Measurements from ENCODE around the gene RIPOR2. TPM values are rescaled to one million over a fixed set of nuclear protein-coding genes. Genes with fewer than 3 reads are reported as not detected.

Gene RIPOR2
- total RNA-seq, 2 experiments from 2014 or later: 18.0 to 28.9 TPM

- Histone ChIP-seq H4K20me1 (ENCODE audit: insufficient read depth, low read length) (no peaks in the 10 kb centered on the region), H3K27ac (ENCODE audit: low read depth, low read length, poor library complexity, severe bottlenecking) (no peak overlapping the region), H3K4me1 (ENCODE audit: insufficient read depth, low read length, poor library complexity, severe bottlenecking) (peaks cover 18% of the 10 kb centered on the region), H3K4me3 (ENCODE audit: low read depth, low read length, poor library complexity, severe bottlenecking) (no peak overlapping the region), H3K9me3 (ENCODE audit: low read length) (peaks cover 21% of the 10 kb centered on the region), H2AFZ (ENCODE audit: low read length) (no peak overlapping the region), H3K79me2 (ENCODE audit: insufficient read depth, low read depth, low read length) (peaks cover 5% of the 10 kb centered on the region; the same call in 1 of the 2 replicates), H3K36me3 (ENCODE audit: insufficient read depth, low read length) (peaks cover 93% of the 10 kb centered on the region), H3K4me2 (ENCODE audit: low read length) (no peak overlapping the region), H3K9me2 (ENCODE audit: insufficient read depth, low read length) (no peaks in the 10 kb centered on the region)
- TF ChIP-seq EZH2phosphoT487 (IDR thresholded peaks at IDR 0.05; ENCODE audit: borderline replicate concordance, low read depth, low read length): no peak
- TF ChIP-seq CTCF (conservative IDR thresholded peaks at IDR 0.05; ENCODE audit: low read length): no peak
- CTCF ChIA-PET (ENCODE audit: unreplicated experiment): no interaction called here
- intact Hi-C loops (cut with micrococcal nuclease; ENCODE audit: unreplicated experiment): no loop called here
- no peak for DNase-seq (ENCODE audit: low spot score)
- POLR2A ChIA-PET: interaction anchor here (0.8 to 3.3 kb wide), 7 partner anchors 7 to 62 kb away, joined by 3 to 23 read pairs (median 3); no protein-coding TSS in a partner anchor
- BruUV-seq (replicated peaks): no TSS peak
Measured at GRCh38 chr6:24874776-24875533, 60.8 kb downstream of the RIPOR2 start.

GRCh38 chr6:24874128-24874527, 61.6 kb downstream of the RIPOR2 start:
- Histone ChIP-seq H3K27ac (ENCODE audit: low read depth, low read length, poor library complexity, severe bottlenecking) (no peak overlapping the region), H3K79me2 (ENCODE audit: insufficient read depth, low read depth, low read length) (no peaks in the 10 kb centered on the region; the same call in 1 of the 2 replicates), H3K4me3 (ENCODE audit: low read depth, low read length, poor library complexity, severe bottlenecking) (no peak overlapping the region), H3K4me1 (ENCODE audit: insufficient read depth, low read length, poor library complexity, severe bottlenecking) (peaks cover 11% of the 10 kb centered on the region), H3K9me3 (ENCODE audit: low read length) (peaks cover 21% of the 10 kb centered on the region), H4K20me1 (ENCODE audit: insufficient read depth, low read length) (no peaks in the 10 kb centered on the region), H3K4me2 (ENCODE audit: low read length) (no peak overlapping the region), H3K9me2 (ENCODE audit: insufficient read depth, low read length) (no peaks in the 10 kb centered on the region), H3K36me3 (ENCODE audit: insufficient read depth, low read length) (peaks cover 96% of the 10 kb centered on the region), H2AFZ (ENCODE audit: low read length) (no peak overlapping the region)
- TF ChIP-seq CTCF (conservative IDR thresholded peaks at IDR 0.05; ENCODE audit: low read length) (no peak), EZH2phosphoT487 (IDR thresholded peaks at IDR 0.05; ENCODE audit: borderline replicate concordance, low read depth, low read length) (no peak)
- ChIA-PET POLR2A (interaction anchor here (0.8 to 3.3 kb wide), 6 partner anchors 8 to 17 kb away, joined by 3 to 23 read pairs (median 3); no protein-coding TSS in a partner anchor), CTCF (ENCODE audit: unreplicated experiment) (no interaction called here)
- intact Hi-C loops (cut with micrococcal nuclease; ENCODE audit: unreplicated experiment): no loop called here
- no TSS peak for BruUV-seq (replicated peaks)
- no peak for DNase-seq (ENCODE audit: low spot score)

GRCh38 chr6:24872779-24873178, 63.0 kb downstream of the RIPOR2 start:
- Histone ChIP-seq H4K20me1 (ENCODE audit: insufficient read depth, low read length) (no peaks in the 10 kb centered on the region), H3K36me3 (ENCODE audit: insufficient read depth, low read length) (peaks cover 97% of the 10 kb centered on the region), H3K4me2 (ENCODE audit: low read length) (no peak overlapping the region), H3K9me3 (ENCODE audit: low read length) (peaks cover 16% of the 10 kb centered on the region), H3K79me2 (ENCODE audit: insufficient read depth, low read depth, low read length) (no peaks in the 10 kb centered on the region), H3K9me2 (ENCODE audit: insufficient read depth, low read length) (no peaks in the 10 kb centered on the region), H3K27ac (ENCODE audit: low read depth, low read length, poor library complexity, severe bottlenecking) (no peak overlapping the region), H3K4me3 (ENCODE audit: low read depth, low read length, poor library complexity, severe bottlenecking) (no peak overlapping the region), H3K4me1 (ENCODE audit: insufficient read depth, low read length, poor library complexity, severe bottlenecking) (peaks cover 11% of the 10 kb centered on the region), H2AFZ (ENCODE audit: low read length) (no peak overlapping the region)
- DNase-seq (ENCODE audit: low spot score): no peak
- no peak for TF ChIP-seq CTCF (conservative IDR thresholded peaks at IDR 0.05; ENCODE audit: low read length)
- TF ChIP-seq EZH2phosphoT487 (IDR thresholded peaks at IDR 0.05; ENCODE audit: borderline replicate concordance, low read depth, low read length): no peak
- POLR2A ChIA-PET: interaction anchor here (0.6 to 3.3 kb wide), 3 partner anchors 9 to 12 kb away, joined by 3 to 23 read pairs (median 4); no protein-coding TSS in a partner anchor
- no TSS peak for BruUV-seq (replicated peaks)
- CTCF ChIA-PET (ENCODE audit: unreplicated experiment): no interaction called here
- intact Hi-C loops (cut with micrococcal nuclease; ENCODE audit: unreplicated experiment): no loop called here

Measured in OCI-LY7 (cell line).